SU-DHL-6 (cell line): ENCODE results near the gene MYCBP.
"Not testable (repeated sequence)": the region's sequence is repeated elsewhere in the genome, so short reads cannot be mapped to it uniquely, and the experiment has no call there.

ENCODE experiments used
- H2AFZ ChIP-seq: fragments of 200-600 bp; sonication (generic); 2 replicates; pipeline ENCODE4 v1.6.1; 2014; ENCODE audit warnings: low read depth, mild to moderate bottlenecking, moderate library complexity, mixed read lengths, antibody characterized with exemption, low read length; ENCODE audit not compliant: severe bottlenecking
- H3F3A ChIP-seq: fragments of 200-600 bp; shearing (Covaris generic); 2 replicates; pipeline ENCODE4 v1.6.0; 2016; ENCODE audit warnings: antibody characterized with exemption, mild to moderate bottlenecking; ENCODE audit not compliant: insufficient read depth
- H3K27ac ChIP-seq: fragments of 200-600 bp; sonication (generic); 2 replicates; pipeline ENCODE4 v1.5.1; 2016; ENCODE audit warnings: low read depth, mild to moderate bottlenecking, low read length, moderate library complexity, mixed read lengths
- H3K27me3 ChIP-seq: fragments of 200-600 bp; sonication (generic), shearing (Covaris generic); 2 replicates; pipeline ENCODE4 v1.6.0; 2014; ENCODE audit warnings: mild to moderate bottlenecking, low read length
- H3K36me3 ChIP-seq: fragments of 200-600 bp; sonication (generic); 2 replicates; pipeline ENCODE4 v1.6.1; 2014; ENCODE audit warnings: mild to moderate bottlenecking, low read length, mixed read lengths
- H3K4me2 ChIP-seq: fragments of 300-600, 200-600 bp; shearing (Covaris generic), sonication (generic); 2 replicates; pipeline ENCODE4 v1.6.0; 2014; ENCODE audit warnings: low read length, low read depth, mild to moderate bottlenecking; ENCODE audit not compliant: poor library complexity, severe bottlenecking
- H3K4me3 ChIP-seq: fragments of 200-600 bp; sonication (generic); 2 replicates; pipeline ENCODE4 v1.5.1; 2014; ENCODE audit warnings: antibody characterized with exemption, low read length, mild to moderate bottlenecking, mixed read lengths; ENCODE audit not compliant: insufficient read depth, poor library complexity, severe bottlenecking
- H3K79me2 ChIP-seq: fragments of 200-600 bp; sonication (generic); 2 replicates; pipeline ENCODE4 v1.6.1; 2014; ENCODE audit warnings: mild to moderate bottlenecking, low read length, moderate library complexity; ENCODE audit not compliant: insufficient read depth
- H3K9ac ChIP-seq: fragments of 200-600 bp; sonication (generic); 2 replicates; pipeline ENCODE4 v1.7.0; 2014; ENCODE audit warnings: mild to moderate bottlenecking, low read length
- H3K9me2 ChIP-seq: fragments of 200-600 bp; sonication (generic); replicated peaks from 2 replicates; pipeline ENCODE4 v1.6.1; 2014; ENCODE audit warnings: low read length; ENCODE audit not compliant: insufficient read depth
- H3K9me3 ChIP-seq: fragments of 200-600 bp; sonication (generic); 2 replicates; pipeline ENCODE4 v1.6.1; 2014; ENCODE audit warnings: low read length, mixed read lengths; ENCODE audit not compliant: insufficient read depth
- H4K20me1 ChIP-seq: fragments of 200-600 bp; sonication (generic); 2 replicates; pipeline ENCODE4 v1.6.1; 2014; ENCODE audit warnings: low read depth, mild to moderate bottlenecking, antibody characterized with exemption, low read length, moderate library complexity, mixed read lengths
- EZH2phosphoT487 ChIP-seq: fragments of 200-600 bp; sonication (generic), shearing (Covaris generic); conservative IDR thresholded peaks from 2 replicates; pipeline ENCODE4 v1.6.1; 2018; ENCODE audit warnings: mild to moderate bottlenecking, antibody characterized with exemption, low read length, moderate library complexity, mixed read lengths
- TF ChIP-seq, protein P1 (sequence below): fragments of 200-600 bp; sonication (generic); IDR thresholded peaks from one replicate; pipeline ENCODE4 v1.5.1; 2017; ENCODE audit warnings: antibody characterized with exemption, mild to moderate bottlenecking, low read length, moderate library complexity; ENCODE audit not compliant: insufficient read depth, poor library complexity, severe bottlenecking

MYCBP gene

DNA sequence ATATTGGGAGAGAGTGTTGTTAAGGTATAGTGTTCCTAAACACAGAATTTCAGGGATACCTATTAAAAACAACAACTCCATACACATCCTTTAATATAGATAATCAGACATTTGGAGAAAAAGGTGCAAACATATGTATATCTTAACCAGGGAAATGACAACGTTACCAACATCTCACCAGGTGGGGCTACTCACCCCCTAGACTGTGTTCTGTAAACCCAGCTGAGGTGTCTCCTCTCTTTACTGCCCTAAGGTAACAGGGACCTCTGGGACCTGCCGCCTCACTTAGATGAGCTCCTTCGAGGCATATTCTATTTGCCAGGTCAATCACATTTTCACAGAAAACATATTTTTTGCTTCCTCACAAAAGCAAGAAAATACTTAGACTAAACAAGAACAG lies 26.9 kb downstream of the MYCBP start:
- H4K20me1 ChIP-seq: no peaks in the 10 kb centered on the region
- no peak overlapping the region for H3K4me2 ChIP-seq
- H3K4me3 ChIP-seq: no peak overlapping the region
- H3K27ac ChIP-seq: no peak overlapping the region
- H3K79me2 ChIP-seq: no peaks in the 10 kb centered on the region
- H3K27me3 ChIP-seq: no peaks in the 10 kb centered on the region
- peaks cover 4% of the 10 kb centered on the region; the same call in 1 of the 2 replicates for H3K36me3 ChIP-seq
- H3K9ac ChIP-seq: no peak overlapping the region
- H3K9me3 ChIP-seq: no peaks in the 10 kb centered on the region
- no peak overlapping the region for H2AFZ ChIP-seq
- no peaks in the 10 kb centered on the region for H3F3A ChIP-seq
- no peaks in the 10 kb centered on the region for H3K9me2 ChIP-seq
- no peak for TF ChIP-seq EZH2phosphoT487
- TF ChIP-seq, protein P1, sequence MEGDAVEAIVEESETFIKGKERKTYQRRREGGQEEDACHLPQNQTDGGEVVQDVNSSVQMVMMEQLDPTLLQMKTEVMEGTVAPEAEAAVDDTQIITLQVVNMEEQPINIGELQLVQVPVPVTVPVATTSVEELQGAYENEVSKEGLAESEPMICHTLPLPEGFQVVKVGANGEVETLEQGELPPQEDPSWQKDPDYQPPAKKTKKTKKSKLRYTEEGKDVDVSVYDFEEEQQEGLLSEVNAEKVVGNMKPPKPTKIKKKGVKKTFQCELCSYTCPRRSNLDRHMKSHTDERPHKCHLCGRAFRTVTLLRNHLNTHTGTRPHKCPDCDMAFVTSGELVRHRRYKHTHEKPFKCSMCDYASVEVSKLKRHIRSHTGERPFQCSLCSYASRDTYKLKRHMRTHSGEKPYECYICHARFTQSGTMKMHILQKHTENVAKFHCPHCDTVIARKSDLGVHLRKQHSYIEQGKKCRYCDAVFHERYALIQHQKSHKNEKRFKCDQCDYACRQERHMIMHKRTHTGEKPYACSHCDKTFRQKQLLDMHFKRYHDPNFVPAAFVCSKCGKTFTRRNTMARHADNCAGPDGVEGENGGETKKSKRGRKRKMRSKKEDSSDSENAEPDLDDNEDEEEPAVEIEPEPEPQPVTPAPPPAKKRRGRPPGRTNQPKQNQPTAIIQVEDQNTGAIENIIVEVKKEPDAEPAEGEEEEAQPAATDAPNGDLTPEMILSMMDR: no peak

DNA sequence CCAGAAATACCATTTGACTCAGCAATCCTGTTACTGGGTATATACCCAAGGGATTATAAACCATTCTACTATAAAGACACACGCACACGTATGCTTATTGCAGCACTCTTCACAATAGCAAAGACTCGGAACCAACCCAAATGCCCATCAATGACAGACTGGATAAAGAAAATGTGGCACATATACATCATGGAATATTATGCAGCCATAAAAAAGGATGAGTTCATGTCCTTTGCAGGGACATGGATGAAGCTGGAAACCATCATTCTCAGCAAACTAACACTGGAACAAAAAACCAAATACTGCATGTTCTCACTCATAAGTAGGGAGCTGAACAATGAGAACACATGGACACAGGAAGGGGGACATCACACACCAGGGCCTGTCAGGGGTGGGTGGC lies 28.1 kb downstream of the MYCBP start:
- not testable (repeated sequence) for H3K79me2 ChIP-seq, H2AFZ ChIP-seq, H3K9me2 ChIP-seq, H3K27me3 ChIP-seq, H3K27ac ChIP-seq, H3K36me3 ChIP-seq, H3K9me3 ChIP-seq, H3K4me3 ChIP-seq, H3K4me2 ChIP-seq, H4K20me1 ChIP-seq, H3F3A ChIP-seq, H3K9ac ChIP-seq

DNA sequence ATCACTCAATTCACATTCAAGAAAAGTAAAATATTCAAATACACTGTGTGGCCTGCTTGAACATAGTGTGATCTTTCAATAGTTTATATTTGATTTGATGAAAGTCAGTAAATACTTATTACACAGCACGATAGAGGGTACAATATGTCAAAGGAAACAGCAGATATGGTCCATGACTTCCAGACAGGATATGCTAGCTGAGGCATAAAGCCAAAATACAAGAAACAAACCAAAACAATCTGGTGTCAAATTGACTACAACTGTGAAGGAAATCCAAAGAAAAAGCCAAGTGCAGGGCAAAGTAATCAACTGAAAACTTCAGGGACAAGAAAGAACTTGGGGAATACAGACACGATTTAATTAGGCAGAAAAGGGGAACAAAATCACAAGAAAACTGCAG lies 32.9 kb downstream of the MYCBP start:
- Histone ChIP-seq H3K4me3 (no peak overlapping the region), H3K9me2 (no peaks in the 10 kb centered on the region), H2AFZ (no peak overlapping the region), H3K4me2 (no peak overlapping the region), H3K79me2 (no peaks in the 10 kb centered on the region), H3K9ac (no peak overlapping the region), H3F3A (no peaks in the 10 kb centered on the region), H3K9me3 (no peaks in the 10 kb centered on the region), H3K27ac (no peak overlapping the region), H3K27me3 (no peaks in the 10 kb centered on the region), H3K36me3 (no peaks in the 10 kb centered on the region), H4K20me1 (no peaks in the 10 kb centered on the region)
- TF ChIP-seq EZH2phosphoT487: no peak
- TF ChIP-seq, protein P1: no peak

GRCh38 chr1:38839363-38839762 lies 33.8 kb downstream of the MYCBP start:
- no peaks in the 10 kb centered on the region for H3K9me3 ChIP-seq
- no peaks in the 10 kb centered on the region for H3K36me3 ChIP-seq
- TF ChIP-seq, protein P1: no peak
- TF ChIP-seq EZH2phosphoT487: no peak
- no peaks in the 10 kb centered on the region for H3F3A ChIP-seq
- no peaks in the 10 kb centered on the region for H3K79me2 ChIP-seq
- no peak overlapping the region for H3K4me2 ChIP-seq
- H3K4me3 ChIP-seq: no peak overlapping the region
- H2AFZ ChIP-seq: no peak overlapping the region
- H3K27me3 ChIP-seq: no peaks in the 10 kb centered on the region
- no peaks in the 10 kb centered on the region for H3K9me2 ChIP-seq
- no peak overlapping the region for H3K9ac ChIP-seq
- no peaks in the 10 kb centered on the region for H4K20me1 ChIP-seq
- no peak overlapping the region for H3K27ac ChIP-seq

- H4K20me1 ChIP-seq, H3K36me3 ChIP-seq, H3K79me2 ChIP-seq, H3K4me2 ChIP-seq, H3K27ac ChIP-seq, H3K27me3 ChIP-seq, H3K9ac ChIP-seq, H3K9me3 ChIP-seq, H3K4me3 ChIP-seq, H3F3A ChIP-seq, H3K9me2 ChIP-seq, H2AFZ ChIP-seq: not testable (repeated sequence)
Observed at GRCh38 chr1:38836316-38836715, 36.8 kb downstream of the MYCBP start.
